Measurements from ENCODE around the gene STK11. TPM values are rescaled to one million over a fixed set of nuclear protein-coding genes. Genes with fewer than 3 reads are reported as not detected.

STK11 gene
- total RNA-seq, 4 donors from 2014 or later = 91.5 to 194 (median 149) TPM

DNA sequence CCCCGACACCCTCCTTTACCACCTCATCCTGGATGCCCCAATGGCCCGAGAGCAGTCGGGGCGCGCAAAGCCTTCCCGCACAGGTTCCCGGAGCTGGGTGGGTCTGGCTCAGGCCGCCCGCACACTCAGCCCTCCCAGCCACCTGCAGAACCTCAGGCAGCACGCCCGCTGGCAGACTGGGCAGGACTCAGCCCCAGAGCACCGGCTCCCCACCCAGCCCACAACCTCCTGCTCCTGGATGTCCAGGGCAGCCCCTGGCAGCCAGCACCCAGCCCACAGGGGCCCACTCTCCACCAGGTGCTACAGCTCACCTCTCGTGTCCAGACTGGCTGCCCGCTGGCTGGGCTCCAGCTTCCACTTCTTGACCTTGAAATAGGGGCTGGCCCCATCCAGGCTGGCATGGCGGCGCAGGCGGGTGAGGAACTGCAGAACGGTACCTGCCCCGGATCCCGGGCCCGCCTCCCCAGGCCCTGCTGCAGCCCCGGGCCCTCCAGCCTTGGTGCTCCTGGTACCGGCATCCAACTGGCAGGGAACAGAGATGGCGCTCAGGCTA lies 27.6 kb downstream of the STK11 start:
- Histone ChIP-seq H3K9me3 (no peaks in the 10 kb centered on the region), H3K36me3 (no peaks in the 10 kb centered on the region), H3K27ac (no peak overlapping the region), H3K4me1 (peaks cover 3 to 9% of the 10 kb centered on the region in 2 donors), H3K4me3 (no peak overlapping the region), H3K27me3 (peaks cover 4 to 6% (median 5%) of the 10 kb centered on the region in 3 donors)
- in situ Hi-C loops (cut with MboI; ENCODE audit: low sequenced_read_pairs in 4 of 4) = no loop called here
- ATAC-seq = no peak
- TF ChIP-seq, protein P1, sequence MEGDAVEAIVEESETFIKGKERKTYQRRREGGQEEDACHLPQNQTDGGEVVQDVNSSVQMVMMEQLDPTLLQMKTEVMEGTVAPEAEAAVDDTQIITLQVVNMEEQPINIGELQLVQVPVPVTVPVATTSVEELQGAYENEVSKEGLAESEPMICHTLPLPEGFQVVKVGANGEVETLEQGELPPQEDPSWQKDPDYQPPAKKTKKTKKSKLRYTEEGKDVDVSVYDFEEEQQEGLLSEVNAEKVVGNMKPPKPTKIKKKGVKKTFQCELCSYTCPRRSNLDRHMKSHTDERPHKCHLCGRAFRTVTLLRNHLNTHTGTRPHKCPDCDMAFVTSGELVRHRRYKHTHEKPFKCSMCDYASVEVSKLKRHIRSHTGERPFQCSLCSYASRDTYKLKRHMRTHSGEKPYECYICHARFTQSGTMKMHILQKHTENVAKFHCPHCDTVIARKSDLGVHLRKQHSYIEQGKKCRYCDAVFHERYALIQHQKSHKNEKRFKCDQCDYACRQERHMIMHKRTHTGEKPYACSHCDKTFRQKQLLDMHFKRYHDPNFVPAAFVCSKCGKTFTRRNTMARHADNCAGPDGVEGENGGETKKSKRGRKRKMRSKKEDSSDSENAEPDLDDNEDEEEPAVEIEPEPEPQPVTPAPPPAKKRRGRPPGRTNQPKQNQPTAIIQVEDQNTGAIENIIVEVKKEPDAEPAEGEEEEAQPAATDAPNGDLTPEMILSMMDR (IDR thresholded peaks at IDR 0.05 in 4 of 5, conservative IDR thresholded peaks at IDR 0.05 in 1 of 5) = no peak
- TF ChIP-seq POLR2A (IDR thresholded peaks at IDR 0.05) = no peak
- intact Hi-C loops (cut with DNase I; ENCODE audit: low total_unique reads) = no loop called here
- no peak for DNase-seq

GRCh38 chr19:1234051-1234954 lies 28.7 kb downstream of the STK11 start:
- Histone ChIP-seq H3K9me3 (no peaks in the 10 kb centered on the region), H3K36me3 (no peaks in the 10 kb centered on the region), H3K4me1 (peaks cover 3 to 15% of the 10 kb centered on the region in 2 donors), H3K27ac (no peak overlapping the region), H3K4me3 (no peak overlapping the region), H3K27me3 (peaks cover 4 to 6% (median 5%) of the 10 kb centered on the region in 3 donors)
- intact Hi-C loops (cut with DNase I; ENCODE audit: low total_unique reads) = no loop called here
- in situ Hi-C loops (cut with MboI; ENCODE audit: low sequenced_read_pairs in 4 of 4) = no loop called here
- ATAC-seq (no peak), DNase-seq (no peak)
- TF ChIP-seq POLR2A (IDR thresholded peaks at IDR 0.05) = no peak
- TF ChIP-seq, protein P1 (IDR thresholded peaks at IDR 0.05 in 4 of 5, conservative IDR thresholded peaks at IDR 0.05 in 1 of 5) = no peak

DNA sequence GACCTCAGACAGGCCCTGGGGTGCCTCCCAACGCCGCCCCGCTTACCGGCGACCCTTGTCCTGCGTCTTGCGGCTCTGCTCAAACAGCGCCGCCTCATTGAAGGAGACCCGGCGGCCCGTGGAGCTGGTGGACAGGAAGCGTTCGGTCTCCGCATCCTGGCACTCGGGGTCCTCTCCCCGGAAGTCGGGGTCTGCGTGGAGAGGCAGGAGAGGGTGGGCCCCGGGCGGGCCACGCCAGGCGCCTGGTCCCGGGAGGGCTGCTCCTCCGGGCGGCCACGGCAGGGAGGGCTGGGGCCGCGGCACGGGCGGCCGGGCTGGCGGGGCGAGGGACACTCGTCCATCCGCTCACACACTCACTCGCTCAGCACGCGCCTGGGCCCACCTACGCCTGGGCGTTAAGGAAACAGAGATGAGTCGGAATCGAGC lies 29.4 kb downstream of the STK11 start:
- TF ChIP-seq, protein P1 (IDR thresholded peaks at IDR 0.05 in 4 of 5, conservative IDR thresholded peaks at IDR 0.05 in 1 of 5) = no peak
- no peak for TF ChIP-seq POLR2A (IDR thresholded peaks at IDR 0.05)

GRCh38 chr19:1235625-1236538 lies 30.3 kb downstream of the STK11 start:
- no peak overlapping the region for H3K4me3 ChIP-seq
- H3K27me3 ChIP-seq = peaks cover 4 to 6% (median 5%) of the 10 kb centered on the region in 3 donors
- intact Hi-C loops (cut with DNase I; ENCODE audit: low total_unique reads) = no loop called here
- no peak for TF ChIP-seq POLR2A (IDR thresholded peaks at IDR 0.05)
- TF ChIP-seq, protein P1 (IDR thresholded peaks at IDR 0.05 in 4 of 5, conservative IDR thresholded peaks at IDR 0.05 in 1 of 5) = no peak
- H3K9me3 ChIP-seq = no peaks in the 10 kb centered on the region
- ATAC-seq (no peak), DNase-seq (no peak)
- H3K27ac ChIP-seq = no peak overlapping the region
- no peaks in the 10 kb centered on the region for H3K36me3 ChIP-seq
- peaks cover 8 to 20% of the 10 kb centered on the region in 2 donors for H3K4me1 ChIP-seq
- in situ Hi-C loops (cut with MboI; ENCODE audit: low sequenced_read_pairs in 4 of 4) = no loop called here

More for the DNA sequence above, 29.4 kb downstream of the STK11 start:
- Histone ChIP-seq H3K4me3 (no peak overlapping the region), H3K27ac (no peak overlapping the region), H3K9me3 (no peaks in the 10 kb centered on the region), H3K4me1 (peaks cover 3 to 15% of the 10 kb centered on the region in 2 donors), H3K27me3 (peaks cover 4 to 6% (median 5%) of the 10 kb centered on the region in 3 donors), H3K36me3 (no peaks in the 10 kb centered on the region)
- ATAC-seq (no peak), DNase-seq (no peak)
- intact Hi-C loops (cut with DNase I; ENCODE audit: low total_unique reads) = no loop called here
- in situ Hi-C loops (cut with MboI; ENCODE audit: low sequenced_read_pairs in 4 of 4) = no loop called here

All from gastrocnemius medialis (tissue), 4 donors.